Stimulated activated CD4-positive, alpha-beta T cell treated with anti-CD3 and anti-CD28 coated beads, Interleukin-4, amount 100 ng/mL, for 4 hours (primary cell): ENCODE data around the gene AGGF1.
A peak's percentile ranks its signal among the peaks of the same experiment; 100 is the strongest.
"Not testable (repeated sequence)": the region's sequence is repeated elsewhere in the genome, so short reads cannot be mapped to it uniquely, and the experiment has no call there.

Experiments
- DNase-seq, 2 experiments: peaks; one replicate each; pipeline ENCODE4 v3.0.0-alpha.2; 2020

Gene AGGF1

GRCh38 chr5:77028631-77029375 lies 1.4 kb upstream of the AGGF1 start:
- no peak for DNase-seq

DNA sequence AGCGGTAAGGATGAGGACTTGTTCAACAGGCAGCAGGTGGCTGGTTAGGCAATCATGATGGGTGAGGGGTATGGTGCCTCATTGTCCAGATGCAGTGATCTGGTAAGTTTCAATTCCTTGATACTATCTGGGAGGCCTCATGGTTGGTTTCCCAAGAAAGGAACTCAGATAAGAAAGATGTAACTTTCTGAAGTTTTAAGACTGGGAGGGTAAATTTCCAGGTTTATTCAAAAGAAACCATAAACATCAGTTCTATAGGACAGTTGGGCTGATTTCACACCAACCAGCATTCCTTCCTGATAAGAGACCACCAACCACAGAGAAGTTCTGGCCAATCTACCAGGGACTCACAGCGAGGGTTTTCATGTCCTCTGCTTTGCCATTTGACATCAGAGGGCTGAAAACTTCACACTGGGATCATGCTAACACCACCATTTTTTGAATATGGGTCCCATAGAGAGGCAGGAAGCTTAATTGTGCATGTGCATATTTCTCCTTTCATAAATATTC lies 773 bp upstream of the AGGF1 start:
- DNase-seq, result no peak

GRCh38 chr5:77031891-77032290 lies 1.7 kb downstream of the AGGF1 start:
- no peak for DNase-seq

DNA sequence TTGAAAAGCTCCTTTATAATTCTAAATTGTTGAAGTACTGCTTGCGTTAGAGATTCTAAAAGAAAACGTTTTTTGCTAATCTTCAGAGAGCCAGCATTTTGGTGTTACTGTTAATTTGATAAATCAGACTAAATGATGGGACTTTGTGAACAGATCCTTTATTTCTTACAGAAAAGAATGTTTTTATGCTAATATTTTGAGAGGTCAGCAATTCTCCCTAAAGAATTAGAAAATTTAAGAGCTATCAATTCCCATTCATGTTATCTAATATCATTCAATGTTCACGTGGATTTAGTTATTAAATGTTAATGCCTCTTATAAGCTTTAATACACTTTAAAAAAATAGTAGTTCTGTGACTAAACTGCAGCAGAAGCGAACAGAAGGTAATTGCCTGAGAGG lies 2.4 kb downstream of the AGGF1 start:
- DNase-seq, result no peak

DNA sequence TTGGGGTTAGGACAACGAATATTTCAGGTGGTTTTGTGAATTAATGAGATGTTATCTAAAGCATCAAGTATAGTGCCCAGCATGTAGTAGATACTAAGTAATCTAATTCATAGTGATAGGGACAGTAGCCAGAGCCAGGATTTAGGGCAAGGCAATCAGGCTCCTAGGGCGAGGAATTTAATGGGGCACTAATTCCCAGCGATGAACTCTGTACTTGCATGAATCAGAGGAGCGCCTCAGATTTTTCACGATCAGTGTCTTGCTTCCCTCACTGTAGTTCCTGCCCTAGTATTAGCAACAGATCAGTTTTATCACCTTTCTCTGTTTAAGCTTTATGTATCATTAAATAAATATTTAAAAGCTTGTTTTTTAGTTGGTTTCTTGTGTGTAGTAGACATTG lies 3.1 kb downstream of the AGGF1 start:
- DNase-seq, result no peak

- DNase-seq, result no peak
Observed at GRCh38 chr5:77035950-77036349, 5.7 kb downstream of the AGGF1 start.

DNA sequence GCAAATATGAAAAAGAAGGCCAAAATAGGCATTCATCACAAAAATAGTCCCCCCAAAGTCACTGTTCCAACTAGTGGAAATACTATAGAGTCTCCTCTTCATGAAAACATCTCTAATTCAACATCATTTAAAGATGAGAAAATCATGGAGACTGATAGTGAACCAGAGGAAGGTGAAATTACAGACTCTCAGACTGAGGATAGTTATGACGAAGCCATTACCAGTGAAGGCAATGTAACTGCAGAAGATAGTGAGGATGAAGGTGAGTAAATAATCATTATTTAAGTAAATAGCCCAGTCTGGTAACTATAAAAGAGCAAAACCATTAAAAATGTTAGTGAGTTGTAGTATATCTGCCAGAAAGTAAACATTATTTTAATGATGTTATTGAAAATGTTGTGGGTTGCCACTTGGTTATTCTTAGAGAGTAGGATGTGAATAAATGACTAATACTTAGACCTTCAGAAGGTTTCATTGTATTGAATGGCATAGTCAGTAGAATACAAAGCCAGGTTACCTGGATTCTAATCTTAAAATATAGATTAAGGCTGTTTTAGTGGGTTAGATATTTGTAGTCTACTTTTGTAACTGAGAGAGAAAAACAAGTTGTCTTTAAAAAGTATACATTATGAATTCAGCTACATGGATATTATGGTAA lies 16.3 kb downstream of the AGGF1 start:
- DNase-seq, result no peak

- no peak for DNase-seq
Observed at GRCh38 chr5:77064040-77064439, 33.8 kb downstream of the AGGF1 start.

DNA sequence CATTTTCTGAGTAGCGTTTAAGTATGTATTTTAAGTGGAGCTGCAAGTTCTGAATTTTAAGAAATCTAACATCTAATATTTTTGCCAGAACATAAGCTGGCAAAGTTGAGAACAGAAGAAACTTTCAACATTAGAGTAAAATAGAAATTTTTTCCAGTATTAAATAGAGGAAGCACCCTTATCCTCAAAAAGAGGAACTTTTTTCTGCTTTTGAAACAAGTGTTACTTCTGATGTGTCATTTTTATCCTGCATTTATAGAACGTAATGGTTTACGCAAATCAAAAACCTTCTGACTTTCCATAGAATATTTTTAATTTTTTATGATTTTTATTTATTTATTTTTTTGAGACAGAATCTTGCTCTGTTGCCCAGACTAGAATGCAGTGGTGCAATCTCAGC lies 35.1 kb downstream of the AGGF1 start:
- DNase-seq, result no peak

DNA sequence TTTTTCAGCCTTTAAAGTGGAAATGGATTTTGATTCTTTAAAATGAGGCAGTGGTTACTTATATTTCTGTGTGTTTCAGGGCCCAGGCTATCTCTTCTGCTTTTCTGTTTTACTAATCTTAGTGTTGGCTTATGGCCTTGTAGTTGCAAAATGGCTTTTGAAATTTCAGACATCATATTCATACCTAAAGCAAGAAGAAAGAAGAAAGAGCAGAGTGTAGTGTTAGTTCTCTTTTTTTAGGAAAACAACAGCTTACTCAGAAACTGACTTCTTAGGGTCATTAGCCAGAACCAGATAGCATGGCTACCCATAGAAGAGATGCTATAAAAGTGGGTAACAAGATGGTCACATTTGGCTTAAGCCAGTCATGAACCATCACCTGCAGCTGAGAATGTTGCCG lies 36.0 kb downstream of the AGGF1 start:
- no peak for DNase-seq

GRCh38 chr5:77066823-77067442 lies 36.7 kb downstream of the AGGF1 start:
- no peak for DNase-seq

DNA sequence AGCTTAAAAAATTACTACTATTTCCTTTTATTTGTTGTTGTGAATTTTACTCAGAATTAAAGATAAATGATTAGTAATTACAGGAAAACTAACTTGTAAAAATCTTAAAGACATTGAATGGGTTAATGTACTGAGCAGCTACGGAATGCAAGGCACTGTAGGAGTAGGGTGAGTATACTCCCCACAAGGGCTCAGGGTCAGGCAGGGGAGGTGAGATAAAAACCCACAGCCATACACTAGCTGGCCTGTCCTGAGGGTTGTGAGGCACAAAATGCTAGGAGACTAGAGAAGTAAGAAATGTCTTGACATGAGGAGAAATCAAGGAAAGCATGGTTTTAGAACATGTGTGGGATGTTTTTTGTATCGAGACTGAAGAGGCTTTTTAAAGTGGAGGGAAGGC lies 43.5 kb downstream of the AGGF1 start:
- no peak for DNase-seq

- DNase-seq, result no peak
Observed at GRCh38 chr5:77074745-77075144, 44.5 kb downstream of the AGGF1 start.

- DNase-seq, result peak; percentile 19 to 60
Observed at GRCh38 chr5:77076961-77077828, 47.0 kb downstream of the AGGF1 start.

- DNase-seq, result no peak
Observed at GRCh38 chr5:77077829-77078176, 47.6 kb downstream of the AGGF1 start.

DNA sequence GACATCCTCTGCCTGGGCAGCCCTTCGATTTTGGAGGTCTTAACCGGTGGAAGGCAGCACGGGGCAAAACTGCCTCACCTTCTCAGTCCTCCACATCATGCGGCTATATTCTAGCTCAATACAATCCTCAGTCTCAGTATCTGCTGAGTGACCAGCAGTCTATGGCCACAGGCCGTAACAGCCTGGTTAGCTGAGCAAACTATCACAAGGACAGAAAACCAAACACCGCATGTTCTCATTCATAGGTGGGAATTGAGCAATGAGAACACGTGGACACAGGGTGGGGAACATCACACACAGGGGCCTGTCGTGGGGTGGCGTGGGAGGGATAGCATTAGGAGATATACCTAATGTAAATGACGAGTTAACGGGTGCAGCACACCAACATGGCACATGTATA lies 50.3 kb downstream of the AGGF1 start:
- not testable (repeated sequence) for DNase-seq

- DNase-seq, result no peak
Observed at GRCh38 chr5:77080905-77081304, 50.7 kb downstream of the AGGF1 start.

GRCh38 chr5:77082280-77082679 lies 52.1 kb downstream of the AGGF1 start:
- no peak for DNase-seq

- no peak for DNase-seq
Observed at GRCh38 chr5:77083088-77083487, 52.9 kb downstream of the AGGF1 start.

GRCh38 chr5:77086368-77086688 lies 56.1 kb downstream of the AGGF1 start:
- DNase-seq, result no peak

DNA sequence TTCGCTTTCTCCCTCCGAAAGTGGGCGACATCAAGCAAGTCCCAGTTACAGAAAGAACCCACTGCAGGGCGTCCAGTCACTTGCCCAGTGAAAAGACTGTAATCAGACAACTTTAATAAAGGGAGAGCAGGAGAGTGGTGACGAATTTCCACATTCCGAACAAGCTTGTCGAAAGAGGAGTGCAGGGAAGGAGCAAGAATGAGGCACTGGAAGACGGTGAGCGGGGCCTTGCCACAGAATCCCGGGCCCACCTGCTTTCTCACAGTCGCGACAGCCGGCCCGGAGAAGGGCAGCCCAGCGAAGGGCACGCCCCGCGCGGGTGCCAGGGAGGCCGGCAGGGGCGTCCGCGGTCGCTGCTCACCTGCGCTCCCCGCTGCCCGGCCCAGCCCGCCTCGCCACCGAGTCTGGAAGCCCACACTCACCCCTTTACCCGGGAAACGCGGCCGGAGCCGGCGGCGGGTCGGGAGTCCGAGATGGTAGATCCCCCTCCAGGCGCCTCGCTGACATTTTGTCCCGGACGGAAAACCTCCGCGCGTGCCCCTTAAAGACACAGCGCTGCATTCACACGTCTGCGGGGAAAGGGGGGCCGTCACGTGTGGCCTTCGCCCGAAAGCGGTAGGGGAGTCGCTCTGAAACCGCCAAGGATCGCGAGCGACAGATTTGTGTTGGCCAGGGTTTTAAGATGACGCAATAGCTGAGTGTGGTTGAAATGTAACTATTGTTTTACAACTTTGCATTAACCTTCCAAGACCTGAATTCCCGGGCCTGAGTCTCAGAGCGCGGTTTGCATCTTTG lies 56.7 kb downstream of the AGGF1 start, which contains the start of gene ZBED3:
Gene ZBED3 (minus strand): TSS at position 597 of the 795 bp plus-strand sequence. CDS start 9,407 bp downstream, outside the sequence.
- peak; percentile 37 to 46 for DNase-seq
